OCI-LY1 (cell line): ENCODE results near the gene OGFOD3.

Source experiments
- EZH2 ChIP-seq: fragments of 200-600 bp; sonication (generic), shearing (Covaris generic); IDR thresholded peaks from 2 replicates; pipeline ENCODE4 v1.8.0; 2017; ENCODE audit warnings: borderline replicate concordance, mixed run types, mild to moderate bottlenecking, antibody characterized with exemption, low read length, moderate library complexity, mixed read lengths
- TF ChIP-seq, protein P1 (sequence below): fragments of 200-600 bp; sonication (generic), shearing (Covaris generic); IDR thresholded peaks from 2 replicates; pipeline ENCODE4 v1.5.1; 2017; ENCODE audit warnings: mild to moderate bottlenecking, antibody characterized with exemption, low read length, moderate library complexity, mixed read lengths

DNA sequence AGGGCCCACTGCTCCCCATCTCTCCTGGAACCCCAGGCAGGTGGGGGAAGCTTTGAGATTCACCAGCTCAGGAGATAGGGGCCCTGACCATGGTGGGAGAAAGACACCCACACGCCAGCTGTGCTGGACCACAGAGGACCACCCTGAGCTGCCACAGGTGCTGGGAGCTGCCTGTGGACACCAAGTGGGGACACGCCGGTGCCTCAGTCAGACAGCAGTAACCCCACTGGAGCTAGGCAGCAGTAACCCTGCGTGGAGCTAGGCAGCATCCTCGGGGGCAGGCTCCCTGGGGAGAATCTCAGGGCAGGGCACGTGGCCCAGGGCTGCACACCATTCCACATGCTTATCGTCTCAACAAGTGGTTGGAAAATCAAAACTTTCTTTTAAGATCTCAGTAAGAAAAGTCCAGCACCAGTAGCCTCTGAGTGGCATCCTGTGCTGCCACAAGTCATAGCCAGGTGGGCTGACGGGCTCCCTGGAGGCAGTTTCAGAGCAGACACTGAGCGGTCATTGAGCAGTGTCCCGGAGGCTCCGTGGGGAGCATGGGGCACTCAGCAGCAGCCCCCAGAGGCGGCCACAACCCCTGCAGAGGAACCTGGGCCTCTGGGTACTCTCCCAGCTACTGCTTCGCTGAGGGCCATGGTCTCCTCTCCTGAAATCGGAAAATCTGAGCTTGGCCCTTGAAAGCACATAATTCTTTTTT is 8.2 kb downstream of the OGFOD3 start:
- TF ChIP-seq, protein P1, sequence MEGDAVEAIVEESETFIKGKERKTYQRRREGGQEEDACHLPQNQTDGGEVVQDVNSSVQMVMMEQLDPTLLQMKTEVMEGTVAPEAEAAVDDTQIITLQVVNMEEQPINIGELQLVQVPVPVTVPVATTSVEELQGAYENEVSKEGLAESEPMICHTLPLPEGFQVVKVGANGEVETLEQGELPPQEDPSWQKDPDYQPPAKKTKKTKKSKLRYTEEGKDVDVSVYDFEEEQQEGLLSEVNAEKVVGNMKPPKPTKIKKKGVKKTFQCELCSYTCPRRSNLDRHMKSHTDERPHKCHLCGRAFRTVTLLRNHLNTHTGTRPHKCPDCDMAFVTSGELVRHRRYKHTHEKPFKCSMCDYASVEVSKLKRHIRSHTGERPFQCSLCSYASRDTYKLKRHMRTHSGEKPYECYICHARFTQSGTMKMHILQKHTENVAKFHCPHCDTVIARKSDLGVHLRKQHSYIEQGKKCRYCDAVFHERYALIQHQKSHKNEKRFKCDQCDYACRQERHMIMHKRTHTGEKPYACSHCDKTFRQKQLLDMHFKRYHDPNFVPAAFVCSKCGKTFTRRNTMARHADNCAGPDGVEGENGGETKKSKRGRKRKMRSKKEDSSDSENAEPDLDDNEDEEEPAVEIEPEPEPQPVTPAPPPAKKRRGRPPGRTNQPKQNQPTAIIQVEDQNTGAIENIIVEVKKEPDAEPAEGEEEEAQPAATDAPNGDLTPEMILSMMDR: no peak
- TF ChIP-seq EZH2: no peak
